GM18907 (cell line): ENCODE measurements around the gene KRTAP9-1.
"Not testable (repeated sequence)": the region's sequence is repeated elsewhere in the genome, so short reads cannot be mapped to it uniquely, and the experiment has no call there.

Experiments used
- ATAC-seq: cut with Tn5 transposase; IDR thresholded peaks from one replicate; pipeline ENCODE4 v1.9.1; 2021; ENCODE audit warnings: mild to moderate bottlenecking, moderate library complexity; ENCODE audit not compliant: unreplicated experiment

Gene KRTAP9-1

GRCh38 chr17:41178843-41179616 is 10.7 kb upstream of the KRTAP9-1 start:
- ATAC-seq, result no peak

GRCh38 chr17:41184480-41184961 is 5.2 kb upstream of the KRTAP9-1 start, which contains the start of gene KRTAP4-1:
Gene KRTAP4-1, minus strand, starts transcription at chr17:41184911. Its CDS starts 57 bp downstream, at chr17:41184854.
- no peak for ATAC-seq

- ATAC-seq, result no peak
Observed at GRCh38 chr17:41185001-41185400, 4.7 kb upstream of the KRTAP9-1 start.

- ATAC-seq, result no peak
Observed at GRCh38 chr17:41186872-41187271, 2.8 kb upstream of the KRTAP9-1 start.

- ATAC-seq, result no peak
Observed at GRCh38 chr17:41190328-41190727, 641 bp downstream of the KRTAP9-1 start.

GRCh38 chr17:41196068-41196467 is 6.4 kb downstream of the KRTAP9-1 start:
- ATAC-seq, result no peak

- no peak for ATAC-seq
Observed at GRCh38 chr17:41199421-41200078, 9.9 kb downstream of the KRTAP9-1 start.

GRCh38 chr17:41211845-41212466 is 22.3 kb downstream of the KRTAP9-1 start:
- ATAC-seq, result no peak

GRCh38 chr17:41212524-41213169 is 23.0 kb downstream of the KRTAP9-1 start:
- ATAC-seq, result no peak

- ATAC-seq, result no peak
Observed at GRCh38 chr17:41215681-41216080, 26.0 kb downstream of the KRTAP9-1 start.

- no peak for ATAC-seq
Observed at GRCh38 chr17:41223821-41224220, 34.1 kb downstream of the KRTAP9-1 start.

GRCh38 chr17:41226051-41226450 is 36.4 kb downstream of the KRTAP9-1 start:
- ATAC-seq, result no peak

- not testable (repeated sequence) for ATAC-seq
Observed at GRCh38 chr17:41226598-41227095, 37.0 kb downstream of the KRTAP9-1 start, which contains the start of gene KRTAP9-2. Gene KRTAP9-2, plus strand, starts transcription at chr17:41226648. Its CDS starts 7 bp downstream, at chr17:41226655.

GRCh38 chr17:41230094-41230493 is 40.4 kb downstream of the KRTAP9-1 start:
- ATAC-seq, result no peak

- no peak for ATAC-seq
Observed at GRCh38 chr17:41231731-41232130, 42.0 kb downstream of the KRTAP9-1 start.

- ATAC-seq, result not testable (repeated sequence)
Observed at GRCh38 chr17:41232399-41233105, 42.9 kb downstream of the KRTAP9-1 start, which contains the start of gene KRTAP9-3. Gene KRTAP9-3, plus strand, starts transcription at chr17:41232449. Its CDS starts 53 bp downstream, at chr17:41232502.

GRCh38 chr17:41237116-41237515 is 47.4 kb downstream of the KRTAP9-1 start:
- not testable (repeated sequence) for ATAC-seq

- ATAC-seq, result not testable (repeated sequence)
Observed at GRCh38 chr17:41237949-41238437, 48.3 kb downstream of the KRTAP9-1 start, which contains the start of gene KRTAP9-8. Gene KRTAP9-8, plus strand, starts transcription at chr17:41237999. Its CDS starts 53 bp downstream, at chr17:41238052.
